GM18907 (cell line): ENCODE measurements around the gene BCAS3.
"Not testable (repeated sequence)": the region's sequence is repeated elsewhere in the genome, so short reads cannot be mapped to it uniquely, and the experiment has no call there.

Experiments
- ATAC-seq: cut with Tn5 transposase; IDR thresholded peaks from one replicate; pipeline ENCODE4 v1.9.1; 2021; ENCODE audit warnings: mild to moderate bottlenecking, moderate library complexity; ENCODE audit not compliant: unreplicated experiment

The BCAS3 gene

GRCh38 chr17:61427567-61427966, 749.9 kb downstream of the BCAS3 start:
- no peak for ATAC-seq

- no peak for ATAC-seq
Observed at GRCh38 chr17:61429274-61429673, 751.6 kb downstream of the BCAS3 start.

GRCh38 chr17:61429831-61430230, 752.2 kb downstream of the BCAS3 start:
- ATAC-seq, result not testable (repeated sequence)

- no peak for ATAC-seq
Observed at GRCh38 chr17:61431594-61432311, 754.1 kb downstream of the BCAS3 start.

- ATAC-seq, result no peak
Observed at GRCh38 chr17:61436273-61436672, 758.6 kb downstream of the BCAS3 start.

- ATAC-seq, result no peak
Observed at GRCh38 chr17:61436995-61437704, 759.5 kb downstream of the BCAS3 start.

GRCh38 chr17:61440697-61441096, 763.0 kb downstream of the BCAS3 start:
- no peak for ATAC-seq

GRCh38 chr17:61441507-61441906, 763.9 kb downstream of the BCAS3 start:
- ATAC-seq, result not testable (repeated sequence)

GRCh38 chr17:61442136-61442775, 764.6 kb downstream of the BCAS3 start:
- no peak for ATAC-seq
